Loucy (cell line): ENCODE measurements around the gene KRTAP10-5.

ENCODE experiments used
- CTCF ChIP-seq: fragments of 200-600 bp; sonication (generic); conservative IDR thresholded peaks from 2 replicates; pipeline ENCODE4 v1.5.1; 2014; ENCODE audit warnings: mild to moderate bottlenecking, antibody characterized with exemption, low read length
- EZH2phosphoT487 ChIP-seq: fragments of 200-600 bp; IDR thresholded peaks from 2 replicates; pipeline ENCODE4 v1.6.1; 2018; ENCODE audit warnings: antibody characterized with exemption, mild to moderate bottlenecking, moderate library complexity, borderline replicate concordance

- TF ChIP-seq CTCF (no peak), EZH2phosphoT487 (no peak)
Observed at GRCh38 chr21:44582055-44582454, 1.7 kb upstream of the KRTAP10-5 start.
